ENCODE data around the gene CROCC2. TPM values are rescaled to one million over a fixed set of nuclear protein-coding genes. Genes with fewer than 3 reads are reported as not detected.

The CROCC2 gene
- total and polyA plus RNA-seq, 9 donors, result 0.04 to 0.50 (median 0.21) TPM; not detected in 1

- Histone ChIP-seq H3K27ac (ENCODE audit: low read length) (peak overlapping the region; percentile 42), H3K9me3 (replicated peaks; ENCODE audit: control insufficient read depth, low read depth, low read length) (no peaks in the 10 kb centered on the region), H3K4me3 (ENCODE audit: low read length) (no peak overlapping the region), H3K4me1 (ENCODE audit: control insufficient read depth, insufficient read depth, low read length) (peaks cover 75% of the 10 kb centered on the region), H3K36me3 (ENCODE audit: control insufficient read depth, insufficient read depth, low read length) (no peaks in the 10 kb centered on the region), H3K27me3 (ENCODE audit: control insufficient read depth, insufficient read depth, low read length) (peaks cover 8% of the 10 kb centered on the region)
- 19% methylated on average over 20 of the region's 28 CpGs for WGBS (ENCODE audit: insufficient coverage)
- peak; percentile 76 for DNase-seq
These were observed 54.3 kb downstream of the CROCC2 start for GRCh38 chr2:240960309-240960970.

- Histone ChIP-seq H3K36me3 (ENCODE audit: control insufficient read depth, insufficient read depth, low read length) (no peaks in the 10 kb centered on the region), H3K9me3 (replicated peaks; ENCODE audit: control insufficient read depth, low read depth, low read length) (no peaks in the 10 kb centered on the region), H3K27ac (ENCODE audit: low read length) (no peak overlapping the region), H3K27me3 (ENCODE audit: control insufficient read depth, insufficient read depth, low read length) (peaks cover under 1% of the 10 kb centered on the region), H3K4me1 (ENCODE audit: control insufficient read depth, insufficient read depth, low read length) (peaks cover 68% of the 10 kb centered on the region), H3K4me3 (ENCODE audit: low read length) (no peak overlapping the region)
- WGBS (ENCODE audit: insufficient coverage), result 66% methylated on average over 20 of the region's 27 CpGs
- peak; percentile 64 for DNase-seq
These were observed 55.1 kb downstream of the CROCC2 start for GRCh38 chr2:240960971-240961876.

- Histone ChIP-seq H3K4me1 (ENCODE audit: control insufficient read depth, insufficient read depth, low read length) (peaks cover 61% of the 10 kb centered on the region), H3K27ac (ENCODE audit: low read length) (no peak overlapping the region), H3K27me3 (ENCODE audit: control insufficient read depth, insufficient read depth, low read length) (no peaks in the 10 kb centered on the region), H3K36me3 (ENCODE audit: control insufficient read depth, insufficient read depth, low read length) (no peaks in the 10 kb centered on the region), H3K9me3 (replicated peaks; ENCODE audit: control insufficient read depth, low read depth, low read length) (no peaks in the 10 kb centered on the region), H3K4me3 (ENCODE audit: low read length) (no peak overlapping the region)
- WGBS (ENCODE audit: insufficient coverage), result 64% methylated on average over 5 of the region's 12 CpGs
- peak; percentile 39 for DNase-seq
These were observed 55.8 kb downstream of the CROCC2 start for GRCh38 chr2:240961910-240962299.

- Histone ChIP-seq H3K4me1 (ENCODE audit: control insufficient read depth, insufficient read depth, low read length) (peaks cover 55% of the 10 kb centered on the region), H3K27me3 (ENCODE audit: control insufficient read depth, insufficient read depth, low read length) (no peaks in the 10 kb centered on the region), H3K36me3 (ENCODE audit: control insufficient read depth, insufficient read depth, low read length) (no peaks in the 10 kb centered on the region), H3K9me3 (replicated peaks; ENCODE audit: control insufficient read depth, low read depth, low read length) (no peaks in the 10 kb centered on the region), H3K4me3 (ENCODE audit: low read length) (no peak overlapping the region), H3K27ac (ENCODE audit: low read length) (peak overlapping the region; percentile 42)
- WGBS (ENCODE audit: insufficient coverage), result 40% methylated on average over 10 of the region's 29 CpGs
- DNase-seq, result peak; percentile 89
These were observed 56.3 kb downstream of the CROCC2 start for GRCh38 chr2:240962300-240963064.

GRCh38 chr2:240963065-240963867 lies 57.1 kb downstream of the CROCC2 start:
- Histone ChIP-seq H3K27me3 (ENCODE audit: control insufficient read depth, insufficient read depth, low read length) (no peaks in the 10 kb centered on the region), H3K4me1 (ENCODE audit: control insufficient read depth, insufficient read depth, low read length) (peaks cover 47% of the 10 kb centered on the region), H3K36me3 (ENCODE audit: control insufficient read depth, insufficient read depth, low read length) (no peaks in the 10 kb centered on the region), H3K9me3 (replicated peaks; ENCODE audit: control insufficient read depth, low read depth, low read length) (no peaks in the 10 kb centered on the region), H3K4me3 (ENCODE audit: low read length) (no peak overlapping the region), H3K27ac (ENCODE audit: low read length) (no peak overlapping the region)
- DNase-seq, result peak; percentile 2
- WGBS (ENCODE audit: insufficient coverage), result 86% methylated on average over 33 of the region's 33 CpGs

GRCh38 chr2:240963868-240964703 lies 58.0 kb downstream of the CROCC2 start:
- H3K27ac ChIP-seq (ENCODE audit: low read length), result no peak overlapping the region
- 86% methylated on average over 20 of the region's 20 CpGs for WGBS (ENCODE audit: insufficient coverage)
- peak; percentile 0 for DNase-seq
- peaks cover 40% of the 10 kb centered on the region for H3K4me1 ChIP-seq (ENCODE audit: control insufficient read depth, insufficient read depth, low read length)
- H3K4me3 ChIP-seq (ENCODE audit: low read length), result no peak overlapping the region
- H3K36me3 ChIP-seq (ENCODE audit: control insufficient read depth, insufficient read depth, low read length), result no peaks in the 10 kb centered on the region
- H3K9me3 ChIP-seq (replicated peaks; ENCODE audit: control insufficient read depth, low read depth, low read length), result no peaks in the 10 kb centered on the region
- H3K27me3 ChIP-seq (ENCODE audit: control insufficient read depth, insufficient read depth, low read length), result no peaks in the 10 kb centered on the region

GRCh38 chr2:240964704-240965295 lies 58.7 kb downstream of the CROCC2 start:
- Histone ChIP-seq H3K9me3 (replicated peaks; ENCODE audit: control insufficient read depth, low read depth, low read length) (no peaks in the 10 kb centered on the region), H3K4me3 (ENCODE audit: low read length) (no peak overlapping the region), H3K4me1 (ENCODE audit: control insufficient read depth, insufficient read depth, low read length) (peaks cover 33% of the 10 kb centered on the region), H3K36me3 (ENCODE audit: control insufficient read depth, insufficient read depth, low read length) (no peaks in the 10 kb centered on the region), H3K27me3 (ENCODE audit: control insufficient read depth, insufficient read depth, low read length) (no peaks in the 10 kb centered on the region), H3K27ac (ENCODE audit: low read length) (no peak overlapping the region)
- DNase-seq, result no peak
- 87% methylated on average over 12 of the region's 15 CpGs for WGBS (ENCODE audit: insufficient coverage)

- no peak for DNase-seq
- no peak overlapping the region for H3K27ac ChIP-seq (ENCODE audit: low read length)
These were observed 59.3 kb downstream of the CROCC2 start for GRCh38 chr2:240965296-240965904.

More at GRCh38 chr2:240965296-240965904, 59.3 kb downstream of the CROCC2 start:
- peaks cover 27% of the 10 kb centered on the region for H3K4me1 ChIP-seq (ENCODE audit: control insufficient read depth, insufficient read depth, low read length)
- no peaks in the 10 kb centered on the region for H3K36me3 ChIP-seq (ENCODE audit: control insufficient read depth, insufficient read depth, low read length)
- 64% methylated on average over 18 of the region's 22 CpGs for WGBS (ENCODE audit: insufficient coverage)
- H3K9me3 ChIP-seq (replicated peaks; ENCODE audit: control insufficient read depth, low read depth, low read length), result no peaks in the 10 kb centered on the region
- H3K27me3 ChIP-seq (ENCODE audit: control insufficient read depth, insufficient read depth, low read length), result no peaks in the 10 kb centered on the region
- H3K4me3 ChIP-seq (ENCODE audit: low read length), result no peak overlapping the region

Data from muscle of leg (tissue), 11 donors.